Amniotic stem cell (primary cell): Measurements from ENCODE around the gene C16orf82.

Experiments
- DNase-seq: peaks from one replicate; lab custom pipeline; 2025; lab: John Stamatoyannopoulos, UW

C16orf82 gene

GRCh38 chr16:27088216-27088615, 21.5 kb downstream of the C16orf82 start:
- no peak for DNase-seq

GRCh38 chr16:27096375-27096774, 29.6 kb downstream of the C16orf82 start:
- DNase-seq = no peak

- no peak for DNase-seq
Measured at GRCh38 chr16:27097800-27098230, 31.1 kb downstream of the C16orf82 start.

- DNase-seq = no peak
Measured at GRCh38 chr16:27098366-27099049, 31.8 kb downstream of the C16orf82 start.

GRCh38 chr16:27102701-27103575, 36.2 kb downstream of the C16orf82 start:
- DNase-seq = no peak

- DNase-seq = no peak
Measured at GRCh38 chr16:27103954-27104353, 37.2 kb downstream of the C16orf82 start.

- no peak for DNase-seq
Measured at GRCh38 chr16:27106305-27106704, 39.6 kb downstream of the C16orf82 start.

GRCh38 chr16:27107185-27107592, 40.5 kb downstream of the C16orf82 start:
- DNase-seq = no peak

GRCh38 chr16:27108051-27108770, 41.5 kb downstream of the C16orf82 start:
- DNase-seq = no peak

GRCh38 chr16:27108826-27109665, 42.3 kb downstream of the C16orf82 start:
- no peak for DNase-seq

GRCh38 chr16:27109666-27110523, 43.2 kb downstream of the C16orf82 start:
- peak; percentile 15 for DNase-seq

GRCh38 chr16:27110524-27110896, 43.8 kb downstream of the C16orf82 start:
- no peak for DNase-seq

GRCh38 chr16:27111486-27111885, 44.8 kb downstream of the C16orf82 start:
- no peak for DNase-seq

GRCh38 chr16:27112093-27112811, 45.5 kb downstream of the C16orf82 start:
- DNase-seq = no peak

GRCh38 chr16:27113341-27113841, 46.7 kb downstream of the C16orf82 start:
- DNase-seq = no peak

GRCh38 chr16:27114006-27114405, 47.3 kb downstream of the C16orf82 start:
- DNase-seq = no peak

- DNase-seq = no peak
Measured at GRCh38 chr16:27118526-27118925, 51.8 kb downstream of the C16orf82 start.
